Neural cell (in vitro differentiated cells): ENCODE data around the gene MYO9B. TPM values are rescaled to one million over a fixed set of nuclear protein-coding genes. Genes with fewer than 3 reads are reported as not detected.

Source experiments
- H2AFZ ChIP-seq: fragments of 200-600, 300-800 bp; sonication (generic), shearing (Covaris generic); 2 replicates; pipeline ENCODE4 v1.6.0; 2014; ENCODE audit warnings: low read depth, mild to moderate bottlenecking, antibody characterized with exemption, low read length, moderate library complexity
- H3F3A ChIP-seq: fragments of 200-600 bp; shearing (Covaris generic); 2 replicates; pipeline ENCODE4 v1.6.1; 2016; ENCODE audit warnings: mild to moderate bottlenecking, moderate library complexity, mixed read lengths, antibody characterized with exemption, low read length; ENCODE audit not compliant: insufficient read depth, poor library complexity, severe bottlenecking
- H3K27ac ChIP-seq: fragments of 200-600, 300-800 bp; sonication (generic), shearing (Covaris generic); 2 replicates; pipeline ENCODE4 v1.5.1; 2014; ENCODE audit warnings: mild to moderate bottlenecking, low read length, moderate library complexity
- H3K27me3 ChIP-seq: fragments of 300-800, 200-600 bp; sonication (generic), shearing (Covaris generic); 2 replicates; pipeline ENCODE4 v1.6.0; 2014; ENCODE audit warnings: mild to moderate bottlenecking, low read depth, low read length, moderate library complexity; ENCODE audit not compliant: insufficient read depth
- H3K36me3 ChIP-seq: fragments of 300-800, 200-600 bp; sonication (generic), shearing (Covaris generic); 2 replicates; pipeline ENCODE4 v1.5.1; 2014; ENCODE audit warnings: mild to moderate bottlenecking, antibody characterized with exemption, low read length, moderate library complexity; ENCODE audit not compliant: insufficient read depth
- H3K4me2 ChIP-seq: fragments of 300-800, 200-600 bp; sonication (generic), shearing (Covaris generic); 2 replicates; pipeline ENCODE4 v1.6.0; 2014; ENCODE audit warnings: mild to moderate bottlenecking, low read length
- H3K4me3 ChIP-seq: fragments of 300-800, 200-600 bp; sonication (generic), shearing (Covaris generic); 2 replicates; pipeline ENCODE4 v1.5.1; 2014; ENCODE audit warnings: mild to moderate bottlenecking, low read length, moderate library complexity
- H3K79me2 ChIP-seq: fragments of 200-600 bp; shearing (Covaris generic); replicated peaks from 2 replicates; pipeline ENCODE4 v1.6.0; 2014; ENCODE audit warnings: mild to moderate bottlenecking, low read length, moderate library complexity; ENCODE audit not compliant: insufficient read depth
- H3K9ac ChIP-seq: fragments of 300-800, 200-600 bp; sonication (generic), shearing (Covaris generic); 2 replicates; pipeline ENCODE4 v1.6.1; 2016; ENCODE audit warnings: mild to moderate bottlenecking, low read length, mixed read lengths
- H3K9me2 ChIP-seq: fragments of 200-600 bp; shearing (Covaris generic); 2 replicates; pipeline ENCODE4 v1.6.1; 2016; ENCODE audit warnings: mild to moderate bottlenecking, low read length, mixed read lengths; ENCODE audit not compliant: insufficient read depth
- H3K9me3 ChIP-seq: fragments of 200-600, 300-800 bp; sonication (generic), shearing (Covaris generic); 2 replicates; pipeline ENCODE4 v1.6.1; 2016; ENCODE audit warnings: mild to moderate bottlenecking, mixed run types, low read length, moderate library complexity, mixed read lengths
- H4K20me1 ChIP-seq: fragments of 200-600 bp; shearing (Covaris generic); 2 replicates; pipeline ENCODE4 v1.6.1; 2016; ENCODE audit warnings: mild to moderate bottlenecking, mixed run types; ENCODE audit not compliant: insufficient read depth
- CTCF ChIP-seq: fragments of 450-650 bp; IDR thresholded peaks from 2 replicates; pipeline ENCODE4 v1.5.1; 2014; ENCODE audit warnings: antibody characterized with exemption, mild to moderate bottlenecking, moderate library complexity; ENCODE audit not compliant: poor library complexity, severe bottlenecking
- EP300 ChIP-seq: fragments of 450-650 bp; conservative IDR thresholded peaks from 2 replicates; pipeline ENCODE4 v1.6.1; 2014; ENCODE audit warnings: antibody characterized with exemption, mild to moderate bottlenecking, moderate library complexity; ENCODE audit not compliant: poor library complexity, severe bottlenecking
- EZH2 ChIP-seq: fragments of 200-600, 300-800 bp; shearing (Covaris generic), sonication (generic); IDR thresholded peaks from 2 replicates; pipeline ENCODE4 v1.6.1; 2014; ENCODE audit warnings: antibody characterized with exemption, low read length, borderline replicate concordance, mild to moderate bottlenecking; ENCODE audit not compliant: insufficient read depth, poor library complexity, severe bottlenecking
- MXI1 ChIP-seq: fragments of 450-650 bp; conservative IDR thresholded peaks from 2 replicates; pipeline ENCODE4 v1.6.1; 2014; ENCODE audit warnings: antibody characterized with exemption, mild to moderate bottlenecking; ENCODE audit not compliant: poor library complexity, severe bottlenecking
- POLR2AphosphoS5 ChIP-seq: IDR thresholded peaks from 2 replicates; pipeline ENCODE4 v1.6.1; 2012
- RAD21 ChIP-seq: fragments of 450-650 bp; conservative IDR thresholded peaks from 2 replicates; pipeline ENCODE4 v1.6.1; 2014; ENCODE audit warnings: antibody characterized with exemption, mild to moderate bottlenecking, moderate library complexity
- REST ChIP-seq: IDR thresholded peaks from 2 replicates; pipeline ENCODE4 v1.6.1; 2012; ENCODE audit warnings: borderline replicate concordance
- SMC3 ChIP-seq: fragments of 450-650 bp; conservative IDR thresholded peaks from 2 replicates; pipeline ENCODE4 v1.6.1; 2014; ENCODE audit warnings: antibody characterized with exemption, mild to moderate bottlenecking, moderate library complexity; ENCODE audit not compliant: poor library complexity
- TAF1 ChIP-seq: IDR thresholded peaks from 2 replicates; pipeline ENCODE4 v1.6.1; 2012; ENCODE audit warnings: low read depth
- polyA plus RNA-seq: library from polyadenylated mRNA; depleted of rRNA; stranded (reverse); fragments of >200 nt; gene quantifications from 2 replicates; pipeline ENCODE4 v1.2.3, GENCODE V29; 2014

The MYO9B gene
- polyA plus RNA-seq, 1 donor from 2014 or later: 27.2 TPM

- Histone ChIP-seq H3K27ac (no peak overlapping the region), H2AFZ (no peak overlapping the region), H3F3A (no peaks in the 10 kb centered on the region), H3K4me2 (no peak overlapping the region), H3K4me3 (no peak overlapping the region), H3K9me3 (no peaks in the 10 kb centered on the region), H3K9ac (no peak overlapping the region), H3K79me2 (no peaks in the 10 kb centered on the region), H3K36me3 (no peaks in the 10 kb centered on the region), H3K9me2 (no peaks in the 10 kb centered on the region), H3K27me3 (no peaks in the 10 kb centered on the region), H4K20me1 (no peaks in the 10 kb centered on the region)
- TF ChIP-seq POLR2AphosphoS5 (no peak), SMC3 (no peak), EZH2 (no peak), REST (no peak), CTCF (no peak), EP300 (no peak), RAD21 (no peak), MXI1 (no peak), TAF1 (no peak)
Observed at GRCh38 chr19:17196610-17197009, 121.0 kb downstream of the MYO9B start.

- H3K4me2 ChIP-seq: no peak overlapping the region
- H3K9me3 ChIP-seq: no peaks in the 10 kb centered on the region
- H3K9ac ChIP-seq: no peak overlapping the region
- no peak overlapping the region for H3K4me3 ChIP-seq
- no peaks in the 10 kb centered on the region for H3K79me2 ChIP-seq
- no peaks in the 10 kb centered on the region for H3F3A ChIP-seq
- H3K36me3 ChIP-seq: no peaks in the 10 kb centered on the region
- H3K27ac ChIP-seq: no peak overlapping the region
- H3K27me3 ChIP-seq: no peaks in the 10 kb centered on the region
- no peak for TF ChIP-seq POLR2AphosphoS5
- TF ChIP-seq RAD21: no peak
- no peak for TF ChIP-seq MXI1
- TF ChIP-seq CTCF: no peak
- TF ChIP-seq EZH2: no peak
- no peak for TF ChIP-seq SMC3
- TF ChIP-seq EP300: no peak
- TF ChIP-seq TAF1: no peak
- no peak for TF ChIP-seq REST
- H2AFZ ChIP-seq: no peak overlapping the region
- no peaks in the 10 kb centered on the region for H4K20me1 ChIP-seq
- H3K9me2 ChIP-seq: no peaks in the 10 kb centered on the region
Observed at GRCh38 chr19:17197666-17198065, 122.1 kb downstream of the MYO9B start.
